Stimulated activated CD4-positive, alpha-beta T cell treated with anti-CD3 and anti-CD28 coated beads, Interleukin-4, amount 100 ng/mL, for 1 hour (primary cell): ENCODE measurements around the gene BRSK2.
"Not testable (repeated sequence)": the region's sequence is repeated elsewhere in the genome, so short reads cannot be mapped to it uniquely, and the experiment has no call there.

Source experiments
- DNase-seq: peaks from one replicate; pipeline ENCODE4 v3.0.0-alpha.2; 2020

The BRSK2 gene

GRCh38 chr11:1389932-1390568 is at the start of gene BRSK2:
BRSK2 (plus strand) TSS chr11:1389934; CDS start chr11:1390285, 351 bp downstream.
- DNase-seq = no peak

- no peak for DNase-seq
Measured at GRCh38 chr11:1340111-1340510, 49.6 kb upstream of the BRSK2 start.

GRCh38 chr11:1341226-1341625 is 48.5 kb upstream of the BRSK2 start:
- not testable (repeated sequence) for DNase-seq

- no peak for DNase-seq
Measured at GRCh38 chr11:1341928-1342524, 47.7 kb upstream of the BRSK2 start.

- DNase-seq = no peak
Measured at GRCh38 chr11:1342946-1343345, 46.8 kb upstream of the BRSK2 start.

- no peak for DNase-seq
Measured at GRCh38 chr11:1343391-1344055, 46.2 kb upstream of the BRSK2 start.

GRCh38 chr11:1344056-1344635 is 45.6 kb upstream of the BRSK2 start:
- no peak for DNase-seq

- DNase-seq = no peak
Measured at GRCh38 chr11:1345737-1346513, 43.8 kb upstream of the BRSK2 start.

GRCh38 chr11:1346669-1347390 is 42.9 kb upstream of the BRSK2 start:
- DNase-seq = no peak

GRCh38 chr11:1347411-1347999 is 42.2 kb upstream of the BRSK2 start:
- DNase-seq = not testable (repeated sequence)

GRCh38 chr11:1348146-1348795 is 41.5 kb upstream of the BRSK2 start:
- DNase-seq = no peak

GRCh38 chr11:1348796-1349326 is 40.9 kb upstream of the BRSK2 start:
- DNase-seq = no peak

- no peak for DNase-seq
Measured at GRCh38 chr11:1349327-1350041, 40.2 kb upstream of the BRSK2 start.

- DNase-seq = no peak
Measured at GRCh38 chr11:1350086-1350725, 39.5 kb upstream of the BRSK2 start.

- DNase-seq = no peak
Measured at GRCh38 chr11:1351278-1351937, 38.3 kb upstream of the BRSK2 start.

- DNase-seq = no peak
Measured at GRCh38 chr11:1352696-1353382, 36.9 kb upstream of the BRSK2 start.

GRCh38 chr11:1353383-1354124 is 36.2 kb upstream of the BRSK2 start:
- no peak for DNase-seq
